Activated B cell treated with CpG ODN at 0.5 μM for 24 hours (primary cell): ENCODE measurements around the gene BCR. TPM values are rescaled to one million over a fixed set of nuclear protein-coding genes. Genes with fewer than 3 reads are reported as not detected.

Experiments
- ATAC-seq: fragments of 200-7000 bp; cut with Tn5 transposase; one replicate; pipeline ENCODE4 v1.10.0; 2021; ENCODE audit warnings: low read depth, mild to moderate bottlenecking, moderate library complexity
- CTCF ChIA-PET: fragments of 350-600 bp; sonication (Branson Sonifier 250); formaldehyde crosslinking; loops from one replicate; lab custom pipeline; 2021; ENCODE audit warnings: antibody characterized with exemption; lab: Charles Lee
- POLR2A ChIA-PET: fragments of 350-600 bp; sonication (Branson Sonifier 250); formaldehyde crosslinking; loops from one replicate; lab custom pipeline; 2021; ENCODE audit warnings: antibody characterized with exemption; lab: Charles Lee
- DNase-seq: peaks from one replicate; pipeline ENCODE4 v3.0.0; 2022
- H3K27ac Mint-ChIP-seq: one replicate; pipeline ENCODE4 v1.8.0; 2020; ENCODE audit warnings: mixed read lengths
- H3K27me3 Mint-ChIP-seq: one replicate; pipeline ENCODE4 v1.8.0; 2021; ENCODE audit warnings: mixed read lengths
- H3K36me3 Mint-ChIP-seq: one replicate; pipeline ENCODE4 v1.8.0; 2021; ENCODE audit warnings: low read depth, mixed read lengths
- H3K4me1 Mint-ChIP-seq: one replicate; pipeline ENCODE4 v1.8.0; 2021; ENCODE audit warnings: mixed read lengths
- H3K4me3 Mint-ChIP-seq: one replicate; pipeline ENCODE4 v1.8.0; 2020; ENCODE audit warnings: mild to moderate bottlenecking, mixed read lengths
- H3K9me3 Mint-ChIP-seq: one replicate; pipeline ENCODE4 v1.8.0; 2020; ENCODE audit warnings: mixed read lengths
- intact Hi-C: fragments of 100-400 bp; cut with micrococcal nuclease; formaldehyde crosslinking; loops from one replicate; pipeline ENCODE4 v1.15.1; 2024
- total RNA-seq: library from RNA; stranded (reverse); gene quantifications from 2 replicates; pipeline ENCODE4 v1.2.3, GENCODE V29; 2022
- TF ChIP-seq, protein P1 (sequence below): fragments of 200-600 bp; IDR thresholded peaks from one replicate; pipeline ENCODE4 v1.8.0; 2022; ENCODE audit warnings: antibody characterized with exemption, mild to moderate bottlenecking

BCR gene
- total RNA-seq, 1 donor from 2014 or later: 20.9 TPM

DNA sequence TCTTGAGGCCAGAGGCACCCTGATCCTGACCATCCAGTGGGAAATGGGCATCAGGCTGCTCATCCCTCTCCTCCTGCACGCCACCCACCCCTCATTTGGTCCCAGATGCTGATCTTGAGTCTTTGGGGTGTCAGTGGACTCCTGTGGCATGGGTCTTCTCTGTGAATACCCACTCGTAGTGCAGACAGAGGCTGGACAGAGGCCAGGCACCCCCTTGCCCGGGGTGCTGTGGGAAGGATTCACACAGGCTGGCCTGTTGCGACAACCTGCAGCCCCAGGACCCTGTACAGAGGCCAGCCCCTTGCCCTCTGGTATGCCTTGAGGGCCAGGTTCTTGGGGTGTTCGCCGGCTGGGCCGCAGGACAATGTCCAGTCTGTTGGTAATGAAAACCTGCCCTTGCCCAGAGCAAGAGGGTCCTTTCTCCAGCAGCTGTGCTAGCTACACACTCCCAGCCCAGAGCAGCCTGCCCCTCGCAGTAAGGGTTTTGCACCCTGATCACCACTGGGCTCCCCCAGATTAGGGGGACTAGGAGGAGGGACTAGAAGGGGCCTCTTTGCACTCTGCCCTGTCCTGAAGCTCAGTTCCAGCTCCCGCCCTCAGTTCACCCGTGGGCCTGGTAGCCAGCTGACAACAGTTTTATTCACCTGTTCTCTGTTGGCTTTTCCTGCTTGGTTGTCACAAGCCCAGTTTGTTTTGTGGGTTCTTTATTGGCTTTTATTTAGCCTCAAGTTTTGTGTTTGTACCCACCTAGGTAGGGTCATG, 76.0 kb downstream of the BCR start:
- intact Hi-C loops: no loop called here
- Mint-ChIP-seq H3K4me1 (no peaks in the 10 kb centered on the region), H3K27me3 (no peaks in the 10 kb centered on the region), H3K36me3 (peaks cover 32% of the 10 kb centered on the region), H3K27ac (no peak overlapping the region), H3K9me3 (no peaks in the 10 kb centered on the region), H3K4me3 (no peak overlapping the region)
- ChIA-PET CTCF (no interaction called here), POLR2A (no interaction called here)
- TF ChIP-seq, protein P1, sequence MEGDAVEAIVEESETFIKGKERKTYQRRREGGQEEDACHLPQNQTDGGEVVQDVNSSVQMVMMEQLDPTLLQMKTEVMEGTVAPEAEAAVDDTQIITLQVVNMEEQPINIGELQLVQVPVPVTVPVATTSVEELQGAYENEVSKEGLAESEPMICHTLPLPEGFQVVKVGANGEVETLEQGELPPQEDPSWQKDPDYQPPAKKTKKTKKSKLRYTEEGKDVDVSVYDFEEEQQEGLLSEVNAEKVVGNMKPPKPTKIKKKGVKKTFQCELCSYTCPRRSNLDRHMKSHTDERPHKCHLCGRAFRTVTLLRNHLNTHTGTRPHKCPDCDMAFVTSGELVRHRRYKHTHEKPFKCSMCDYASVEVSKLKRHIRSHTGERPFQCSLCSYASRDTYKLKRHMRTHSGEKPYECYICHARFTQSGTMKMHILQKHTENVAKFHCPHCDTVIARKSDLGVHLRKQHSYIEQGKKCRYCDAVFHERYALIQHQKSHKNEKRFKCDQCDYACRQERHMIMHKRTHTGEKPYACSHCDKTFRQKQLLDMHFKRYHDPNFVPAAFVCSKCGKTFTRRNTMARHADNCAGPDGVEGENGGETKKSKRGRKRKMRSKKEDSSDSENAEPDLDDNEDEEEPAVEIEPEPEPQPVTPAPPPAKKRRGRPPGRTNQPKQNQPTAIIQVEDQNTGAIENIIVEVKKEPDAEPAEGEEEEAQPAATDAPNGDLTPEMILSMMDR: no peak
- DNase-seq (no peak), ATAC-seq (no peak)

DNA sequence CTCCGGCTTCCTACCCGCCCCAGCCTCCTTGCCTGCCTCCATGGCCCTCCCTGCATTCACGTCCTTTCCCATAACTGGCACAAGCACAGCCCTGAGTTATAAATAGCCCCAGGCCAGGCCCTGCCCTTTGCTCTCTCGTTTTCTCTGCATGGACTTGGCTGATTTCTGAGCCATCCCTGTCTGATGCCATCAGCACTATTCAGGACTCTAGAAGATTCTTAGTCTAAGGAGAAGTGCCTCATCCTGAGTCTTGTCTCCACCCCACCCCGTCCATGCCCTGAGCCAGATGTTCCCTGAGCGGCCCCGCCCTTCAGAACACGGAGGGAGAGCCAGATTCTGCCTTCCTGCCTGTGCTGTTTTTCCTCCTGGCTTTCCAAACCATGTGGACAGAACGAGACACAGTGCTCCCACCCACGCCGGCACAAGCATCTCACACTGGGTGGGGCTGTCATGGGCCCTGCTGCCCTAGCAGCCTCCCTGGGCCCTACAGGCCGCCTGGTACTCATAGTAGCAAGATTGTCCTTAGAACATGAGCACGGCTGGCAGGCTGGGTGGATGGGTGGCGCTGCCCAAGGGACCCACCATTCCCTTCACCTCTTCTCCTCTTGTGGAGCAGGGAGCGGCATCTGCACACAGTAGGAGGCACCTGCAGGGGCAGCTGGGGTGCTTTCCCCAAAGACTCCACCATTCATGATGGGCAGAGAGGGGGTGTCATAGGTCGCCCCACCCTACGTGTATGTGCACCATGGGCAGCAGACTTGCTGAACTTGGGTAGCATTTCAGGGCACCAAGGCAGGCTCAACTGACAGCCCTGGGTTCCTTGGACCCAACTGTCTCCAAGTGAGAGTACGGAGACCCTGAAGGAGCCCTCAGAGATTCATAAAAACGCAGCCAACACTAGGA, 76.9 kb downstream of the BCR start:
- no peaks in the 10 kb centered on the region for H3K4me1 Mint-ChIP-seq
- H3K36me3 Mint-ChIP-seq: peaks cover 37% of the 10 kb centered on the region
- no peaks in the 10 kb centered on the region for H3K9me3 Mint-ChIP-seq
- DNase-seq: no peak
- no peak overlapping the region for H3K4me3 Mint-ChIP-seq
- ChIA-PET POLR2A (no interaction called here), CTCF (no interaction called here)
- no peaks in the 10 kb centered on the region for H3K27me3 Mint-ChIP-seq
- TF ChIP-seq, protein P1: no peak
- intact Hi-C loops: no loop called here
- no peak overlapping the region for H3K27ac Mint-ChIP-seq
- no peak for ATAC-seq

DNA sequence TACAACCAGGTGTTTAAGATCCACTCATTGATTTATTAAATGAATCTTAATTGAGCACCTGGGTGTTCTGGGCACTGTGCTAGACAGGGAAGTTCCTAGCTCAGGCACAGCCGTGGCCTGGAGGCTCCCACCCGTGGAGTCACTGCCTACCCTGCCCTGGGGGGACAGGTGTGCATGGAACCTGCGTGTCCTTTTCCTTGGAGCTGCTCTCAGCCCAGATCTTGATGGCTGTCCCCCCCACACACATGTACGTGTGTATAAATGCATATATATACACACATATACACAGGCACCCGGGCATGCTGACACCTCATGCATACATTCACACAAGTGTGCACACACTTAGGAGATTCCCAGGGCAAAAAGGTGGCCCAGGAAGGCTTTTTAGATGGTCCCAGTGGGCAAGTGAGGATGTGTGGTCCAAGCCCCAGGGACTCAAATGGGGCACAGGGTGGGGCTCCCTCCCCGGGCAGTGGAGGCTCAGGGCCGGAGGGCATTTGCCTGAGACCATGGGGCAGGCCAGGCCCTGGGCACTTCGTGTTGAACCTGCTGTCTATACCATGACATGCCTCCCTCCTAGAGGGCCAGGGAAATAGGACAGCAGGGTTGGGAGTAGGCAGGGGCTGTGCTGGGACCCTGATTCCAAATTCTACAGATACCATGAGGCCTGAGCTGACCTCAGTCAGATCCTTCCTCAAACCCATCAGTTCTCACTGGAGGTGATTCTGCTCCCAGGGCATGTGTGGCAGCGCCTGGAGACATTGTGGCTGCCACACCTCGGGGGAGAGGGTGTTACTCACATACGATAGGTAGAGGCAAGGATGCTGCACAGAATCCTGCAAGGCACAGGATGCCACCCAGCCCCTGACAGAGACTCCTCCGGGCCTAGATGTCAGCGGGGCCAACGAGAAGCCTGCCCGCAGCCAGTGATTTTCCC, 77.8 kb downstream of the BCR start:
- ChIA-PET CTCF (no interaction called here), POLR2A (no interaction called here)
- no peaks in the 10 kb centered on the region for H3K4me1 Mint-ChIP-seq
- H3K27ac Mint-ChIP-seq: no peak overlapping the region
- no peaks in the 10 kb centered on the region for H3K27me3 Mint-ChIP-seq
- TF ChIP-seq, protein P1: no peak
- H3K9me3 Mint-ChIP-seq: no peaks in the 10 kb centered on the region
- intact Hi-C loops: no loop called here
- DNase-seq (no peak), ATAC-seq (no peak)
- peaks cover 40% of the 10 kb centered on the region for H3K36me3 Mint-ChIP-seq
- no peak overlapping the region for H3K4me3 Mint-ChIP-seq

DNA sequence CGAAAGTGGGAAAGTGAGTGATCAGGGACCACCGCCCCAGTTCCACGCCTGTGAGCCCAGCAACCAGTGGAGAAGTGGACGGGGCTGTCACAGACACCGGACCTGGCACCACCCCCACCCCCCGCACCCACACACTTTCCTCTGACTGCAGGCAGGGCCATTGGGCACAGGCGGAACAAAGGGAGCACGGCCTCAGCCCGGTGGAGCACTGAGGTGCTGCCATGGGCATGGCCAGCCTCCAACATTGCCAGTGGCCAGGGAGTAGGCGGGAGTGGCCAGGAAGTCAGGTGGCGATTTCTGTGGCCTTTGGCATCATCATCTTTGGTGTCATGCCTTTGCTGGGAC, 78.5 kb downstream of the BCR start:
- no peak for DNase-seq
- Mint-ChIP-seq H3K9me3 (no peaks in the 10 kb centered on the region), H3K4me1 (no peaks in the 10 kb centered on the region), H3K27me3 (no peaks in the 10 kb centered on the region), H3K4me3 (no peak overlapping the region), H3K36me3 (peaks cover 45% of the 10 kb centered on the region), H3K27ac (no peak overlapping the region)
- intact Hi-C loops: no loop called here
- TF ChIP-seq, protein P1: no peak
- no peak for ATAC-seq
- ChIA-PET CTCF (no interaction called here), POLR2A (no interaction called here)
